PC-9 (cell line): Measurements from ENCODE around the gene CST7. TPM values are rescaled to one million over a fixed set of nuclear protein-coding genes. Genes with fewer than 3 reads are reported as not detected.

Experiments used
- BruUV-seq: library from RNA; stranded (reverse); fragments of 400-500 nt; replicated peaks from 2 replicates; lab custom pipeline; 2021; lab: Mats Ljungman, UMichigan
- CTCF ChIA-PET: fragments of 300-600 bp; sonication (Branson Sonifier 250); formaldehyde crosslinking; loops from one replicate; lab custom pipeline; 2022; ENCODE audit warnings: antibody characterized with exemption; lab: Charles Lee
- POLR2A ChIA-PET: fragments of 300-600 bp; sonication (Branson Sonifier 250); formaldehyde crosslinking; loops from one replicate; lab custom pipeline; 2022; ENCODE audit warnings: antibody characterized with exemption; ENCODE audit not compliant: unreplicated experiment; lab: Charles Lee
- DNase-seq, 2 experiments: peaks; one replicate each; pipeline versions ENCODE4 v3.0.0 to v3.0.0-alpha.2; 2015 to 2022; ENCODE audit warnings: mixed read lengths in 1 of 2
- H2AFZ ChIP-seq: fragments of 200-600 bp; sonication (generic); 2 replicates; pipeline ENCODE4 v1.8.1; 2017; ENCODE audit warnings: antibody characterized with exemption
- H3F3A ChIP-seq: fragments of 200-600 bp; sonication (generic); 2 replicates; pipeline ENCODE4 v1.8.1; 2017; ENCODE audit warnings: antibody characterized with exemption, mild to moderate bottlenecking, low read depth; ENCODE audit not compliant: insufficient read depth
- H3K27ac ChIP-seq: fragments of 200-600 bp; sonication (generic); 2 replicates; pipeline ENCODE4 v1.6.1; 2016; ENCODE audit warnings: mixed run types
- H3K27me3 ChIP-seq: fragments of 200-600 bp; sonication (generic); 2 replicates; pipeline ENCODE4 v1.6.1; 2016; ENCODE audit warnings: low read depth, mixed run types; ENCODE audit not compliant: insufficient read depth
- H3K36me3 ChIP-seq: fragments of 200-600 bp; sonication (generic); 2 replicates; pipeline ENCODE4 v1.6.1; 2016; ENCODE audit warnings: low read depth, mixed run types
- H3K4me1 ChIP-seq: fragments of 200-600 bp; sonication (generic); replicated peaks from 2 replicates; pipeline ENCODE4 v1.6.1; 2016; ENCODE audit warnings: mixed run types; ENCODE audit not compliant: insufficient read depth
- H3K4me2 ChIP-seq: fragments of 200-600 bp; sonication (generic); 2 replicates; pipeline ENCODE4 v1.6.1; 2017; ENCODE audit warnings: mixed run types
- H3K4me3 ChIP-seq: fragments of 200-600 bp; sonication (generic); 2 replicates; pipeline ENCODE4 v1.6.1; 2016; ENCODE audit warnings: mixed run types
- H3K79me2 ChIP-seq: fragments of 200-600 bp; sonication (generic); 2 replicates; pipeline ENCODE4 v1.6.1; 2017; ENCODE audit warnings: low read depth, mixed run types
- H3K9me2 ChIP-seq: fragments of 200-600 bp; sonication (generic); 2 replicates; pipeline ENCODE4 v1.8.1; 2017; ENCODE audit warnings: mild to moderate bottlenecking; ENCODE audit not compliant: insufficient read depth
- H3K9me3 ChIP-seq: fragments of 200-600 bp; sonication (generic); 2 replicates; pipeline ENCODE4 v1.8.1; 2016; ENCODE audit warnings: low read depth; ENCODE audit not compliant: insufficient read depth
- H4K20me1 ChIP-seq: fragments of 200-600 bp; sonication (generic); 2 replicates; pipeline ENCODE4 v1.8.1; 2017; ENCODE audit not compliant: insufficient read depth
- EZH2 ChIP-seq: fragments of 200-600 bp; sonication (generic); IDR thresholded peaks from 2 replicates; pipeline ENCODE4 v1.8.0; 2017; ENCODE audit warnings: antibody characterized with exemption, low read depth
- intact Hi-C: fragments of 100-400 bp; cut with micrococcal nuclease; formaldehyde crosslinking; loops from one replicate; pipeline ENCODE4 v1.10.0; 2022; ENCODE audit not compliant: unreplicated experiment
- total RNA-seq: library from RNA; stranded (reverse); gene quantifications from 2 replicates; pipeline ENCODE4 v1.2.3, GENCODE V29; 2021
- TF ChIP-seq, protein P1 (sequence below): fragments of 200-600 bp; sonication (generic); conservative IDR thresholded peaks from 2 replicates; pipeline ENCODE4 v1.6.1; 2017; ENCODE audit warnings: mixed run types, antibody characterized with exemption, mild to moderate bottlenecking, moderate library complexity

The CST7 gene
- total RNA-seq, 1 experiment from 2014 or later: not detected

DNA sequence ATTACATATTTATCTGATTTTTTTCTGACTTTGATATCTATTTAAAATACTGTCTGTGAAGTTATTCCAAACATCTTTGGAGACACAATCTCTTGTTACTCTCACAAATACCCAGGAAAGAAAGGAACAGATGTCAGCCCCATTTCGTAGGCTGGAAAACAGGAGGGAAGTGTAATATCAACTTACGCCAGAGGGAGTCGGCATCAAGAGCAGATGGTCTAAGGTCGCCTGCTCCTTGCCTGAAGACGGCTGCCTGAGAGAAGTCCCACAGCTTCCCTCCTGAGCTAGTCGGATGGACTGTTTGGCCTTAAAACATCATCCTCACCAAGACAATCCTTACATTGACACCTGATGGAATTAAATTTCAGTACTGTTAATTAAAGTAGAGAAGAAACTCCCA, 13.4 kb downstream of the CST7 start:
- H3F3A ChIP-seq: 0 out of 2 replicates have a peak, but pooled peaks cover 5% of the 10 kb centered on the region
- ChIA-PET CTCF (no interaction called here), POLR2A (no interaction called here)
- no peaks in the 10 kb centered on the region for H3K79me2 ChIP-seq
- no peaks in the 10 kb centered on the region for H3K4me1 ChIP-seq
- no peaks in the 10 kb centered on the region for H3K27me3 ChIP-seq
- DNase-seq: no peak
- BruUV-seq: no TSS peak
- H4K20me1 ChIP-seq: no peaks in the 10 kb centered on the region
- H2AFZ ChIP-seq: no peak overlapping the region
- H3K4me2 ChIP-seq: no peak overlapping the region
- TF ChIP-seq, protein P1, sequence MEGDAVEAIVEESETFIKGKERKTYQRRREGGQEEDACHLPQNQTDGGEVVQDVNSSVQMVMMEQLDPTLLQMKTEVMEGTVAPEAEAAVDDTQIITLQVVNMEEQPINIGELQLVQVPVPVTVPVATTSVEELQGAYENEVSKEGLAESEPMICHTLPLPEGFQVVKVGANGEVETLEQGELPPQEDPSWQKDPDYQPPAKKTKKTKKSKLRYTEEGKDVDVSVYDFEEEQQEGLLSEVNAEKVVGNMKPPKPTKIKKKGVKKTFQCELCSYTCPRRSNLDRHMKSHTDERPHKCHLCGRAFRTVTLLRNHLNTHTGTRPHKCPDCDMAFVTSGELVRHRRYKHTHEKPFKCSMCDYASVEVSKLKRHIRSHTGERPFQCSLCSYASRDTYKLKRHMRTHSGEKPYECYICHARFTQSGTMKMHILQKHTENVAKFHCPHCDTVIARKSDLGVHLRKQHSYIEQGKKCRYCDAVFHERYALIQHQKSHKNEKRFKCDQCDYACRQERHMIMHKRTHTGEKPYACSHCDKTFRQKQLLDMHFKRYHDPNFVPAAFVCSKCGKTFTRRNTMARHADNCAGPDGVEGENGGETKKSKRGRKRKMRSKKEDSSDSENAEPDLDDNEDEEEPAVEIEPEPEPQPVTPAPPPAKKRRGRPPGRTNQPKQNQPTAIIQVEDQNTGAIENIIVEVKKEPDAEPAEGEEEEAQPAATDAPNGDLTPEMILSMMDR: no peak
- no peak for TF ChIP-seq EZH2
- H3K9me2 ChIP-seq: no peaks in the 10 kb centered on the region
- intact Hi-C loops: loop anchor here (5.0 kb wide), 1 partner anchor 95 kb away; no protein-coding TSS in a partner anchor
- H3K27ac ChIP-seq: no peak overlapping the region
- H3K9me3 ChIP-seq: no peaks in the 10 kb centered on the region
- no peak overlapping the region for H3K4me3 ChIP-seq
- H3K36me3 ChIP-seq: no peaks in the 10 kb centered on the region

- CTCF ChIA-PET: no interaction called here
- TF ChIP-seq, protein P1: no peak
- TF ChIP-seq EZH2: no peak
- Histone ChIP-seq H3K27ac (no peak overlapping the region), H3K27me3 (no peaks in the 10 kb centered on the region), H3K4me2 (no peak overlapping the region), H3K4me1 (no peaks in the 10 kb centered on the region), H2AFZ (no peak overlapping the region), H3F3A (0 out of 2 replicates have a peak, but pooled peaks cover 5% of the 10 kb centered on the region), H3K36me3 (no peaks in the 10 kb centered on the region), H3K9me2 (no peaks in the 10 kb centered on the region), H3K4me3 (no peak overlapping the region), H4K20me1 (no peaks in the 10 kb centered on the region), H3K9me3 (no peaks in the 10 kb centered on the region), H3K79me2 (no peaks in the 10 kb centered on the region)
- no peak for DNase-seq
- BruUV-seq: no TSS peak
- POLR2A ChIA-PET: no interaction called here
- intact Hi-C loops: loop anchor here (5.0 kb wide), 1 partner anchor 97 kb away; no protein-coding TSS in a partner anchor
Observed at GRCh38 chr20:24963672-24964505, 14.8 kb downstream of the CST7 start.

DNA sequence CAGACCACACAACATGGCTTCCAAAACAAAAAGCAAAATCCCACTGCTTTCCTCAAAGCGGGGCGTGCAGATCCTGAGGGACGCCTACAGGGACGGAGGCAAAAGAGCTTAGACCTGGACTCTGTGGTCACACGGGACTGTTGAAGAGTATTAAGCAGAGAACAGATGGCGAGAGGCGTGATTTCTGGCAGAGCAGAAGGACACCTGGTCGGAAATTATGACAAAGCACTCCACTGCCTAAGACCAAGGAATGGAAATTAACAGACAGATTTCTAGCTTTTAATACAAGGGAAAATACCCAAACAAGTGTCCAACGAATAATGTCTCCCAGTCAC, 15.4 kb downstream of the CST7 start:
- intact Hi-C loops: loop anchor here (5.0 kb wide), 1 partner anchor 97 kb away; no protein-coding TSS in a partner anchor
- no peaks in the 10 kb centered on the region for H4K20me1 ChIP-seq
- TF ChIP-seq, protein P1: no peak
- TF ChIP-seq EZH2: no peak

More for the DNA sequence above, 15.4 kb downstream of the CST7 start:
- Histone ChIP-seq H3K4me3 (no peak overlapping the region), H3K4me1 (no peaks in the 10 kb centered on the region), H3K27ac (no peak overlapping the region), H3K27me3 (no peaks in the 10 kb centered on the region), H3K4me2 (no peak overlapping the region), H3K9me3 (no peaks in the 10 kb centered on the region), H3K9me2 (no peaks in the 10 kb centered on the region), H3F3A (0 out of 2 replicates have a peak, but pooled peaks cover 5% of the 10 kb centered on the region), H2AFZ (no peak overlapping the region), H3K79me2 (no peaks in the 10 kb centered on the region), H3K36me3 (0 out of 2 replicates have a peak, but pooled peaks cover 1% of the 10 kb centered on the region)
- no TSS peak for BruUV-seq
- ChIA-PET POLR2A (no interaction called here), CTCF (no interaction called here)
- DNase-seq: no peak
